ENCODE data around the gene ARFGAP1.

GRCh38 chr20:63255931-63256704 lies 16.5 kb upstream of the ARFGAP1 start:
- TF ChIP-seq CTCF (optimal IDR thresholded peaks at IDR 0.05 in 1 of 3, IDR thresholded peaks at IDR 0.05 in 1 of 3, conservative IDR thresholded peaks at IDR 0.05 in 1 of 3; ENCODE audit: extremely low read depth in 1 of 3, insufficient read depth in 2 of 3, low read length in 3 of 3) (no peak), EZH2 (IDR thresholded peaks at IDR 0.05; ENCODE audit: low read length) (no peak)
